DOHH2 (cell line): ENCODE measurements around the gene SH3RF3.

Experiments used
- H3F3A ChIP-seq: fragments of 200-600 bp; sonication (generic), shearing (Covaris generic); 2 replicates; pipeline ENCODE4 v1.6.0; 2016; ENCODE audit warnings: antibody characterized with exemption, mild to moderate bottlenecking; ENCODE audit not compliant: control insufficient read depth, insufficient read depth
- H3K27ac ChIP-seq: fragments of 200-600 bp; sonication (generic); 2 replicates; pipeline ENCODE4 v1.5.1; 2014; ENCODE audit warnings: low read depth, mild to moderate bottlenecking, low read length, moderate library complexity
- H3K27me3 ChIP-seq: fragments of 200-600 bp; sonication (generic); 2 replicates; pipeline ENCODE4 v1.6.1; 2014; ENCODE audit warnings: mild to moderate bottlenecking, low read length, mixed read lengths; ENCODE audit not compliant: control insufficient read depth
- H3K36me3 ChIP-seq: fragments of 200-600 bp; sonication (generic); 2 replicates; pipeline ENCODE4 v1.6.1; 2014; ENCODE audit warnings: mild to moderate bottlenecking, low read length, moderate library complexity, mixed read lengths; ENCODE audit not compliant: control insufficient read depth
- H3K4me1 ChIP-seq: fragments of 200-600 bp; sonication (generic); 2 replicates; pipeline ENCODE4 v1.6.1; 2014; ENCODE audit warnings: mild to moderate bottlenecking, low read length, mixed read lengths; ENCODE audit not compliant: control insufficient read depth
- H3K4me2 ChIP-seq: fragments of 200-600 bp; sonication (generic); 2 replicates; pipeline ENCODE4 v1.6.0; 2014; ENCODE audit warnings: mild to moderate bottlenecking, low read length, moderate library complexity
- H3K4me3 ChIP-seq: fragments of 200-600 bp; sonication (generic); 2 replicates; pipeline ENCODE4 v1.5.1; 2014; ENCODE audit warnings: mild to moderate bottlenecking, low read length, mixed read lengths
- H3K79me2 ChIP-seq: fragments of 200-600 bp; sonication (generic); 2 replicates; pipeline ENCODE4 v1.6.1; 2014; ENCODE audit warnings: mild to moderate bottlenecking, low read length, mixed read lengths; ENCODE audit not compliant: control insufficient read depth
- H3K9me2 ChIP-seq: fragments of 200-600 bp; sonication (generic); replicated peaks from 2 replicates; pipeline ENCODE4 v1.6.1; 2014; ENCODE audit warnings: mild to moderate bottlenecking, low read length, mixed read lengths; ENCODE audit not compliant: control insufficient read depth
- H3K9me3 ChIP-seq: fragments of 200-600 bp; sonication (generic); 2 replicates; pipeline ENCODE4 v1.6.1; 2014; ENCODE audit warnings: antibody characterized with exemption, low read length, mixed read lengths; ENCODE audit not compliant: control insufficient read depth, insufficient read depth
- H4K20me1 ChIP-seq: fragments of 200-600 bp; sonication (generic); 2 replicates; pipeline ENCODE4 v1.6.0; 2014; ENCODE audit warnings: low read depth, mild to moderate bottlenecking, antibody characterized with exemption, low read length, moderate library complexity; ENCODE audit not compliant: control insufficient read depth, insufficient read depth
- CTCF ChIP-seq: fragments of 200-600 bp; sonication (generic); IDR thresholded peaks from one replicate; pipeline ENCODE4 v1.5.1; 2014; ENCODE audit warnings: antibody characterized with exemption, mild to moderate bottlenecking, low read depth, low read length; ENCODE audit not compliant: poor library complexity, severe bottlenecking
- EZH2phosphoT487 ChIP-seq: fragments of 200-600 bp; sonication (generic); IDR thresholded peaks from 2 replicates; pipeline ENCODE4 v1.6.1; 2017; ENCODE audit warnings: borderline replicate concordance, mild to moderate bottlenecking, antibody characterized with exemption, low read length, moderate library complexity, mixed read lengths

Gene SH3RF3

DNA sequence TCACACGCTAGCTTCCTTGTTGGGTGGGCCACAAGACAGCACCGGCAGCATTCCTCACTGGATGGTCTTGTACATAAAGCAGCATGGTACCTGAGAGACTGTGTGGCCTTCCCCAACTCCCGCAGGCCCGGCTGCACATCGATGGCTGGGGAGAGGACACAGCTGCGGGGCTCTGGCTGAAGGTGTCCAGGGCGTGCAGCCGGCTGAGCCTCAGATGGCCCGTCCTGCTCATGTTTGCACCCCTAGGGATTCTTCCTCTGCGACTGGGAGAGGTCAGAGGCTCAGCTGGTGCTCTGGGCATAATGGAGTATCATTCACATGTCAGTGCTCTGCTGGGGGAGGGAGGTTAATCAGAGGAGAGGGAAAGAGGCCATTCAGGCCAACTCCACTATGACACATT lies 276.9 kb downstream of the SH3RF3 start:
- Histone ChIP-seq H3K4me3 (no peak overlapping the region), H3K27me3 (no peaks in the 10 kb centered on the region), H3F3A (no peaks in the 10 kb centered on the region), H3K4me1 (no peaks in the 10 kb centered on the region), H3K4me2 (no peak overlapping the region), H4K20me1 (no peaks in the 10 kb centered on the region), H3K9me2 (no peaks in the 10 kb centered on the region), H3K36me3 (no peaks in the 10 kb centered on the region), H3K27ac (no peak overlapping the region), H3K9me3 (no peaks in the 10 kb centered on the region), H3K79me2 (no peaks in the 10 kb centered on the region)
- TF ChIP-seq EZH2phosphoT487 (no peak), CTCF (no peak)

DNA sequence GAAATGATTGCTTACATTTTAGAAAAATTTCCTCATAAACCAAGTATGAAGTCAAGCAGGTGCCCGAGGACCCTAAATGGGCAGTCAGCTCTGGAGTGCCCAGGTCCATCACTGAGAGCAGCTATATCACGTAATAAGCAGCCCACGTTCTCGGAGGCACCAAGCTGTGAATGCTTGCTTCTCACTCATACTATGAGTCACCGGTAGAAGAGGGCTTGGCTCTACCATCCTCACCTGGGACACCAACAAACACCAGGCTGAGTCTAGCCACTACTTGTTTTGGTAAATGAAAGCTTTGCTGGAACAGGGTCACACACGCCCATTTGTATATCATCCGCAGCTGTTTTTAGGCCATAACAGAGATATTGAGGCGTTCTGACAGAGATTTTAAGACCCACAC lies 277.3 kb downstream of the SH3RF3 start:
- Histone ChIP-seq H3F3A (no peaks in the 10 kb centered on the region), H3K9me2 (no peaks in the 10 kb centered on the region), H3K4me1 (no peaks in the 10 kb centered on the region), H3K79me2 (no peaks in the 10 kb centered on the region), H3K27ac (no peak overlapping the region), H3K4me2 (no peak overlapping the region), H3K36me3 (no peaks in the 10 kb centered on the region), H3K4me3 (no peak overlapping the region), H3K27me3 (no peaks in the 10 kb centered on the region), H4K20me1 (no peaks in the 10 kb centered on the region), H3K9me3 (no peaks in the 10 kb centered on the region)
- no peak for TF ChIP-seq CTCF
- no peak for TF ChIP-seq EZH2phosphoT487

GRCh38 chr2:109407276-109408042 lies 278.5 kb downstream of the SH3RF3 start:
- Histone ChIP-seq H3K9me2 (no peaks in the 10 kb centered on the region), H3K4me2 (no peak overlapping the region), H3K4me3 (no peak overlapping the region), H3K36me3 (no peaks in the 10 kb centered on the region), H3K9me3 (no peaks in the 10 kb centered on the region), H3K27me3 (no peaks in the 10 kb centered on the region), H3K27ac (no peak overlapping the region), H3K4me1 (no peaks in the 10 kb centered on the region), H3F3A (no peaks in the 10 kb centered on the region), H3K79me2 (no peaks in the 10 kb centered on the region), H4K20me1 (no peaks in the 10 kb centered on the region)
- TF ChIP-seq CTCF (no peak), EZH2phosphoT487 (no peak)
